ENCODE results near the gene CACNA1I. TPM values are rescaled to one million over a fixed set of nuclear protein-coding genes. Genes with fewer than 3 reads are reported as not detected.
"Not testable (repeated sequence)": the region's sequence is repeated elsewhere in the genome, so short reads cannot be mapped to it uniquely, and the experiment has no call there.

CACNA1I gene
- total and polyA plus RNA-seq, 7 donors, result 0.01 to 0.14 (median 0.04) TPM; not detected in 2

GRCh38 chr22:39733191-39733590 lies 162.6 kb downstream of the CACNA1I start:
- no peak overlapping the region for H3K4me3 ChIP-seq
- H3K4me1 ChIP-seq, result no peaks in the 10 kb centered on the region
- peaks cover 0 to 53% (median 0%) of the 10 kb centered on the region in 3 donors for H3K27me3 ChIP-seq (ENCODE audit: insufficient read depth in 3 of 3, low read length in 2 of 3)
- H3K36me3 ChIP-seq (ENCODE audit: insufficient read depth in 1 of 2, low read depth in 1 of 2), result no peaks in the 10 kb centered on the region
- ATAC-seq (no peak), DNase-seq (no peak)
- TF ChIP-seq CTCF (IDR thresholded peaks at IDR 0.05), result no peak
- no peaks in the 10 kb centered on the region for H3K9me3 ChIP-seq
- H3K27ac ChIP-seq, result no peak overlapping the region
- 66 to 80% (median 77%) methylated on average over 2 of the region's 2 CpGs for WGBS, 3 donors
- intact Hi-C loops (cut with DNase I), result no loop called here

GRCh38 chr22:39734046-39734445 lies 163.5 kb downstream of the CACNA1I start:
- H3K27ac ChIP-seq; ATAC-seq; DNase-seq; H3K36me3 ChIP-seq (ENCODE audit: insufficient read depth in 1 of 2, low read depth in 1 of 2); intact Hi-C loops (cut with DNase I); H3K4me3 ChIP-seq; H3K9me3 ChIP-seq; H3K4me1 ChIP-seq: not testable (repeated sequence)
- WGBS, 3 donors, result 69 to 79% (median 77%) methylated on average over 1 of the region's 1 CpG
- peaks cover 0 to 47% (median 1%) of the 10 kb centered on the region in 3 donors for H3K27me3 ChIP-seq (ENCODE audit: insufficient read depth in 3 of 3, low read length in 2 of 3)

- H3K4me3 ChIP-seq, result no peak overlapping the region
- no peaks in the 10 kb centered on the region for H3K36me3 ChIP-seq (ENCODE audit: insufficient read depth in 1 of 2, low read depth in 1 of 2)
- DNase-seq, result no peak
- ATAC-seq, result no peak
- intact Hi-C loops (cut with DNase I), result no loop called here
- no peak for TF ChIP-seq CTCF (IDR thresholded peaks at IDR 0.05)
- H3K4me1 ChIP-seq, result no peaks in the 10 kb centered on the region
- 81 to 87% (median 84%) methylated on average over 5 of the region's 5 CpGs for WGBS, 3 donors
- H3K27ac ChIP-seq, result no peak overlapping the region
- no peaks in the 10 kb centered on the region for H3K9me3 ChIP-seq
- H3K27me3 ChIP-seq (ENCODE audit: insufficient read depth in 3 of 3, low read length in 2 of 3), result peaks cover 0 to 44% (median 4%) of the 10 kb centered on the region in 3 donors
Measured at GRCh38 chr22:39734866-39735265, 164.3 kb downstream of the CACNA1I start.

GRCh38 chr22:39735776-39736175 lies 165.2 kb downstream of the CACNA1I start:
- Histone ChIP-seq H3K4me3 (no peak overlapping the region), H3K27me3 (ENCODE audit: insufficient read depth in 3 of 3, low read length in 2 of 3) (peaks cover 0 to 44% (median 4%) of the 10 kb centered on the region in 3 donors), H3K36me3 (ENCODE audit: insufficient read depth in 1 of 2, low read depth in 1 of 2) (no peaks in the 10 kb centered on the region), H3K9me3 (no peaks in the 10 kb centered on the region), H3K27ac (no peak overlapping the region), H3K4me1 (no peaks in the 10 kb centered on the region)
- no peak for DNase-seq
- intact Hi-C loops (cut with DNase I), result no loop called here
- 80 to 85% (median 82%) methylated on average over 10 of the region's 10 CpGs for WGBS, 3 donors
- TF ChIP-seq CTCF (IDR thresholded peaks at IDR 0.05), result no peak
- no peak for ATAC-seq

- 75 to 88% (median 80%) methylated on average over 1 of the region's 1 CpG for WGBS, 3 donors
- ATAC-seq (no peak), DNase-seq (no peak)
- intact Hi-C loops (cut with DNase I), result no loop called here
- no peaks in the 10 kb centered on the region for H3K36me3 ChIP-seq (ENCODE audit: insufficient read depth in 1 of 2, low read depth in 1 of 2)
- H3K27me3 ChIP-seq (ENCODE audit: insufficient read depth in 3 of 3, low read length in 2 of 3), result peaks cover 0 to 30% (median 4%) of the 10 kb centered on the region in 3 donors
- H3K4me1 ChIP-seq, result no peaks in the 10 kb centered on the region
- H3K4me3 ChIP-seq, result no peak overlapping the region
- TF ChIP-seq CTCF (IDR thresholded peaks at IDR 0.05), result no peak
- no peak overlapping the region for H3K27ac ChIP-seq
- no peaks in the 10 kb centered on the region for H3K9me3 ChIP-seq
Measured at GRCh38 chr22:39738746-39739145, 168.2 kb downstream of the CACNA1I start.

Other genes with a start within 250 kb of the CACNA1I start
- gene SYNGR1, start 220.8 kb upstream of the CACNA1I start, total RNA-seq, result 10 to 100 TPM; 15.3 to 20.4 (median 16.0) TPM
- gene SYNGR1, start 220.8 kb upstream of the CACNA1I start, polyA plus RNA-seq, result 10 to 100 TPM; 28.5 to 39.9 (median 37.1) TPM
- gene TAB1, start 171.0 kb upstream of the CACNA1I start, total RNA-seq, result 10 to 100 TPM in 3 of 4 donors, 1 to 10 TPM in 1; 9.7 to 22.1 (median 17.3) TPM
- gene TAB1, start 171.0 kb upstream of the CACNA1I start, polyA plus RNA-seq, result 10 to 100 TPM; 10.4 to 17.4 (median 12.8) TPM
- 1 to 10 TPM; 1.4 to 2.2 (median 1.8) TPM for gene MGAT3, start 113.7 kb upstream of the CACNA1I start, total RNA-seq
- gene MGAT3, start 113.7 kb upstream of the CACNA1I start, polyA plus RNA-seq, result under 1 TPM; 0.53 to 0.65 (median 0.56) TPM
- 10 to 100 TPM in 2 of 4 donors, 1 to 10 TPM in 2; 8.6 to 18.7 (median 13.3) TPM for gene MIEF1, start 68.5 kb upstream of the CACNA1I start, total RNA-seq
- gene MIEF1, start 68.5 kb upstream of the CACNA1I start, polyA plus RNA-seq, result 10 to 100 TPM in 2 of 3 donors, 1 to 10 TPM in 1; 7.4 to 20.9 (median 14.0) TPM
- 100 to 1,000 TPM; 246 to 839 (median 408) TPM for gene ATF4, start 50.2 kb upstream of the CACNA1I start, total RNA-seq
- 1,000 to 10,000 TPM; 1,006 to 1,369 (median 1,295) TPM for gene ATF4, start 50.2 kb upstream of the CACNA1I start, polyA plus RNA-seq
- 10 to 100 TPM; 34.0 to 52.6 (median 42.6) TPM for gene RPS19BP1, start 38.0 kb upstream of the CACNA1I start, total RNA-seq
- gene RPS19BP1, start 38.0 kb upstream of the CACNA1I start, polyA plus RNA-seq, result 100 to 1,000 TPM; 143 to 313 (median 186) TPM

Measured in psoas muscle (tissue), 8 donors.